Measurements from ENCODE around the gene BAHCC1.

Gene BAHCC1

DNA sequence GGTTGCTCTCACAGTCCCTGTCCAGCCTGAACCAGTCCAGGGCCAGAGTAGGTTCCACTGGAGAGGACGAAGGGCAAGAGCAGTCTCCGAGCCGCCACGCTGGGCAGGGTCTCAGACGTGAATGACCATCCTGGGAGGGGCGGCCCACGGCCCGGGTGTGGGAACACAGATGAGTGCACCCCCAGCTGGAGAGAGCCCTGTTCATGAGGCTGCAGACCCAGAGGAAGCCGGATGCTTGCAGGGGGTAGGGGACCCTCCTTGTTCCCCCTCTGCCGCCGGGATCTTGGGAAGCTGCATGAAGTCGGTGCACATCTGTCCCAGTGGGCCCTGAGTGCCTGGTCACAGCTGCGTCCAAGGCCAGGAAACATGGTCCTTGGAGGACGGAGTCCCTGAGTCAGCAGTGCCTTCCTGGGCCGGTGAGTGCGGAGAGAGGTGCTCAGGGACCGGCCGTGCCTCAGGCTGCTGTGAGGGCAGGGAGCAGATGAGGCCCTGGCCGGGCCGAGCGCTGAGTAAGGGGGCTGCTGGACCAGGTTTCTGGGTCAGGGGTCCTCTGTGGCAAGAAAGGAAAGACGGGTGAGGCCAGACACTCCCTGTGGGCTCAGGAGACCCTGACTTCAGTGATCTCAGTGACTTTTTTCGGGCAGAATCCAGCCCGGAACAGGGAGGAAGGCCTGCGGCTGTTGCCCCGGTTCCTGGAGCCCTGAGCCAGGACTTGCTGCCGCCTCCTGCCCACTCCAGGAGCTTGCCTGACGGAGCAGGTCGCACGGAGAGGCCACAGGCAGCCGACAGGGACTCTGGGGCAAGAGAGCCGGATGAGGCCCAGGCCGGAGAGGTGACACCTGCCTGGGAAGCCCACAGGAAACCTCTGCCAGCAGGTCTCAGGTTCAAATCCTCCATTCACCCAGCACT, 71.6 kb downstream of the BAHCC1 start:
- TF ChIP-seq, protein P1, sequence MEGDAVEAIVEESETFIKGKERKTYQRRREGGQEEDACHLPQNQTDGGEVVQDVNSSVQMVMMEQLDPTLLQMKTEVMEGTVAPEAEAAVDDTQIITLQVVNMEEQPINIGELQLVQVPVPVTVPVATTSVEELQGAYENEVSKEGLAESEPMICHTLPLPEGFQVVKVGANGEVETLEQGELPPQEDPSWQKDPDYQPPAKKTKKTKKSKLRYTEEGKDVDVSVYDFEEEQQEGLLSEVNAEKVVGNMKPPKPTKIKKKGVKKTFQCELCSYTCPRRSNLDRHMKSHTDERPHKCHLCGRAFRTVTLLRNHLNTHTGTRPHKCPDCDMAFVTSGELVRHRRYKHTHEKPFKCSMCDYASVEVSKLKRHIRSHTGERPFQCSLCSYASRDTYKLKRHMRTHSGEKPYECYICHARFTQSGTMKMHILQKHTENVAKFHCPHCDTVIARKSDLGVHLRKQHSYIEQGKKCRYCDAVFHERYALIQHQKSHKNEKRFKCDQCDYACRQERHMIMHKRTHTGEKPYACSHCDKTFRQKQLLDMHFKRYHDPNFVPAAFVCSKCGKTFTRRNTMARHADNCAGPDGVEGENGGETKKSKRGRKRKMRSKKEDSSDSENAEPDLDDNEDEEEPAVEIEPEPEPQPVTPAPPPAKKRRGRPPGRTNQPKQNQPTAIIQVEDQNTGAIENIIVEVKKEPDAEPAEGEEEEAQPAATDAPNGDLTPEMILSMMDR (IDR thresholded peaks at IDR 0.05; ENCODE audit: low read depth, low read length) = no peak
- no peak overlapping the region for H3K4me3 ChIP-seq (ENCODE audit: low read depth, low read length)

GRCh38 chr17:81468111-81468769, 73.0 kb downstream of the BAHCC1 start:
- no peak overlapping the region for H3K4me3 ChIP-seq (ENCODE audit: low read depth, low read length)
- TF ChIP-seq, protein P1 (IDR thresholded peaks at IDR 0.05; ENCODE audit: low read depth, low read length) = no peak

- no peak overlapping the region for H3K4me3 ChIP-seq (ENCODE audit: low read depth, low read length)
- TF ChIP-seq, protein P1 (IDR thresholded peaks at IDR 0.05; ENCODE audit: low read depth, low read length) = no peak
Observed at GRCh38 chr17:81468770-81469121, 73.5 kb downstream of the BAHCC1 start.

GRCh38 chr17:81469266-81469665, 74.0 kb downstream of the BAHCC1 start:
- H3K4me3 ChIP-seq (ENCODE audit: low read depth, low read length) = no peak overlapping the region
- TF ChIP-seq, protein P1 (IDR thresholded peaks at IDR 0.05; ENCODE audit: low read depth, low read length) = no peak

- TF ChIP-seq, protein P1 (IDR thresholded peaks at IDR 0.05; ENCODE audit: low read depth, low read length) = no peak
- no peak overlapping the region for H3K4me3 ChIP-seq (ENCODE audit: low read depth, low read length)
Observed at GRCh38 chr17:81470270-81470943, 75.2 kb downstream of the BAHCC1 start.

DNA sequence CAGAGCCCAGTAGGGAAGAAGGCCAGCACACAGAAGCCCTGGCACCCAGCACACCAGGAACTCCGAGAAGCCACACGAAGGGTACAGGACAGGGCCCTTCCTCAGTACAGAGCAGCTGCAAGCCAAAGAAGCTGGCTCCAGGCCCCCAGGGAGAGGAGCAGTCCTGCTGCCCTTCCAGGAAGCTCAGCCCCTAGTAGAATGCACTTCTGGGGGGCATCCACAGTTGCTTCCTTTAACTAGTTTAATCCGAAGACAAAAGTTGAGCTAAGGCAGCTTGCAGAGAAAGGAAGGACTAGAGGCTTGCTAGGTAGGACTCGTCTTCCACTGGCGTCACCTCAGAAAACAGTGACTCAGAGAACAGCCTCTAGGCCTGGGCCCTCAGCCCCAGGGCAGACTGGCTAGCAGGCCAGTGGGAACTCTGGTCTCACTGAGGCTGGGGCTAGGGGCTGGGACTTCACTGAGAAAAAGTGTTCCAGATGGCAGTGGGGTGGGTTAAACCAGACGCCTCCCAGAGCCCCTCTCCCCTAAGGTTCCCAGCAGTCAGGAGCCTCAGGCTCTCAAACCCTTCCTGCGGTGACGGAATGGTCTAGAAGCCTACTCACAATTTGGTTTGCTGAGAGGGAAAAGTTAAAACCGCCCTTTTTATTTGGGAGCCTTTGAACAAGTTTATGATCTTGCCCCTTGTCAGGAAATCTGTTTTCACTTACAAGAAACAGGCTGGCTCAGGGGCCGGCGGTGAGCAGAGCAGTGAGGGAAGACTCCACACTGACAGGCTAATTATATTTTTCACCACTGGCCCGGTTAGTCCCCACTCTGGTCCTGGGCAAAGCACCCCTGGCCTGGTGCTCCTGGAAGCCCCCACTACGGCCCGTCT, 75.9 kb downstream of the BAHCC1 start:
- TF ChIP-seq, protein P1 (IDR thresholded peaks at IDR 0.05; ENCODE audit: low read depth, low read length) = no peak
- no peak overlapping the region for H3K4me3 ChIP-seq (ENCODE audit: low read depth, low read length)

Measured in WI38 (cell line).